OCI-LY7 (cell line): ENCODE data around the gene PCARE.

Experiments
- CTCF ChIP-seq: fragments of 200-600 bp; sonication (generic); conservative IDR thresholded peaks from 2 replicates; pipeline ENCODE4 v1.5.1; 2014; ENCODE audit warnings: mild to moderate bottlenecking, antibody characterized with exemption, low read length, moderate library complexity, mixed read lengths
- EZH2phosphoT487 ChIP-seq: fragments of 200-600 bp; sonication (generic); IDR thresholded peaks from 2 replicates; pipeline ENCODE4 v1.6.1; 2018; ENCODE audit warnings: low read depth, borderline replicate concordance, mild to moderate bottlenecking, mixed run types, antibody characterized with exemption, low read length, moderate library complexity, mixed read lengths

GRCh38 chr2:29073933-29074332, 390 bp downstream of the PCARE start:
- TF ChIP-seq CTCF: no peak
- no peak for TF ChIP-seq EZH2phosphoT487
